Left ventricle myocardium inferior (tissue), 1 donor: ENCODE data around the gene ZNF536. TPM values are rescaled to one million over a fixed set of nuclear protein-coding genes. Genes with fewer than 3 reads are reported as not detected.

ENCODE experiments used
- DNase-seq: peaks from one replicate; pipeline ENCODE4 v3.0.0-alpha.2; 2020
- H3K27ac ChIP-seq: fragments of 200-600 bp; replicated peaks from 2 replicates; pipeline ENCODE4 v1.8.0; 2021
- H3K27me3 ChIP-seq: fragments of 200-600 bp; 2 replicates; pipeline ENCODE4 v1.8.0; 2021; ENCODE audit warnings: low read depth
- H3K36me3 ChIP-seq: fragments of 200-600 bp; 2 replicates; pipeline ENCODE4 v1.8.0; 2021
- H3K4me1 ChIP-seq: fragments of 200-600 bp; 2 replicates; pipeline ENCODE4 v1.8.0; 2021
- H3K4me3 ChIP-seq: fragments of 200-600 bp; 2 replicates; pipeline ENCODE4 v1.8.0; 2021; ENCODE audit warnings: mild to moderate bottlenecking, moderate library complexity
- H3K9me3 ChIP-seq: fragments of 200-600 bp; replicated peaks from 2 replicates; pipeline ENCODE4 v1.8.0; 2021
- CTCF ChIP-seq: fragments of 200-600 bp; IDR thresholded peaks from 2 replicates; pipeline ENCODE4 v1.8.0; 2021; ENCODE audit warnings: antibody characterized with exemption, mild to moderate bottlenecking, borderline replicate concordance
- intact Hi-C: fragments of 100-400 bp; cut with micrococcal nuclease; formaldehyde crosslinking; loops from one replicate; pipeline ENCODE4 v1.11.0; 2022
- total RNA-seq: library from RNA; stranded (reverse); fragmentation: NEBNext Ultra II Directional; extraction: Animal tissue kit (Norgen Biotek cat#: 25700); gene quantifications from one replicate; pipeline ENCODE4 v1.2.1, GENCODE V29; 2021
- donor health status: DM: no; HTN: yes; CAD: no; lungs with severe emphysema.

ZNF536 gene
- total RNA-seq, 1 donor from 2014 or later: 4.0 TPM

- H3K27ac ChIP-seq: no peak overlapping the region
- DNase-seq: no peak
- no peaks in the 10 kb centered on the region for H3K9me3 ChIP-seq
- H3K27me3 ChIP-seq: peaks cover 39% of the 10 kb centered on the region
- no peaks in the 10 kb centered on the region for H3K4me1 ChIP-seq
- no peak for TF ChIP-seq CTCF
- no peak overlapping the region for H3K4me3 ChIP-seq
- H3K36me3 ChIP-seq: no peaks in the 10 kb centered on the region
- intact Hi-C loops: no loop called here
These were observed 140.2 kb downstream of the ZNF536 start for GRCh38 chr19:30512176-30513081.

GRCh38 chr19:30513082-30513411, 140.9 kb downstream of the ZNF536 start:
- Histone ChIP-seq H3K9me3 (no peaks in the 10 kb centered on the region), H3K4me3 (no peak overlapping the region), H3K36me3 (no peaks in the 10 kb centered on the region), H3K4me1 (no peaks in the 10 kb centered on the region), H3K27me3 (peaks cover 39% of the 10 kb centered on the region), H3K27ac (no peak overlapping the region)
- no peak for DNase-seq
- no peak for TF ChIP-seq CTCF
- intact Hi-C loops: no loop called here

GRCh38 chr19:30516111-30516510, 143.9 kb downstream of the ZNF536 start:
- H3K36me3 ChIP-seq: no peaks in the 10 kb centered on the region
- TF ChIP-seq CTCF: no peak
- no peak for DNase-seq

GRCh38 chr19:30516531-30516930, 144.3 kb downstream of the ZNF536 start:
- peaks cover 22% of the 10 kb centered on the region for H3K27me3 ChIP-seq
- no peaks in the 10 kb centered on the region for H3K36me3 ChIP-seq
- no peak overlapping the region for H3K27ac ChIP-seq
- intact Hi-C loops: no loop called here
- no peaks in the 10 kb centered on the region for H3K9me3 ChIP-seq
- no peaks in the 10 kb centered on the region for H3K4me1 ChIP-seq
- no peak overlapping the region for H3K4me3 ChIP-seq
- no peak for TF ChIP-seq CTCF
- no peak for DNase-seq

More at GRCh38 chr19:30516111-30516510, 143.9 kb downstream of the ZNF536 start:
- intact Hi-C loops: no loop called here
- no peaks in the 10 kb centered on the region for H3K9me3 ChIP-seq
- H3K27ac ChIP-seq: no peak overlapping the region
- H3K4me1 ChIP-seq: no peaks in the 10 kb centered on the region
- no peak overlapping the region for H3K4me3 ChIP-seq
- H3K27me3 ChIP-seq: peaks cover 22% of the 10 kb centered on the region

- DNase-seq: no peak
- H3K4me3 ChIP-seq: no peak overlapping the region
- intact Hi-C loops: no loop called here
- H3K36me3 ChIP-seq: no peaks in the 10 kb centered on the region
- H3K27ac ChIP-seq: no peak overlapping the region
- no peaks in the 10 kb centered on the region for H3K9me3 ChIP-seq
- no peak for TF ChIP-seq CTCF
- no peaks in the 10 kb centered on the region for H3K4me1 ChIP-seq
- H3K27me3 ChIP-seq: peaks cover 28% of the 10 kb centered on the region
These were observed 146.9 kb downstream of the ZNF536 start for GRCh38 chr19:30518965-30519606.
